ENCODE results near the gene EN1. TPM values are rescaled to one million over a fixed set of nuclear protein-coding genes. Genes with fewer than 3 reads are reported as not detected.

Gene EN1
- total and polyA plus RNA-seq, 8 donors = not detected

- H3K36me3 ChIP-seq = no peaks in the 10 kb centered on the region
- no peak for ATAC-seq
- TF ChIP-seq CTCF (IDR thresholded peaks at IDR 0.05) = no peak
- no peaks in the 10 kb centered on the region for H3K9me3 ChIP-seq
- intact Hi-C loops (cut with DNase I) = no loop called here
- H3K27ac ChIP-seq = no peak overlapping the region
- H3K27me3 ChIP-seq = peaks cover 8 to 99% of the 10 kb centered on the region in 2 donors
- H3K4me1 ChIP-seq = no peaks in the 10 kb centered on the region
- DNase-seq = no peak
- no peak overlapping the region for H3K4me3 ChIP-seq
Observed at GRCh38 chr2:118817469-118817868, 30.0 kb downstream of the EN1 start.

- no peaks in the 10 kb centered on the region for H3K9me3 ChIP-seq
- DNase-seq = no peak
- ATAC-seq = no peak
- no peaks in the 10 kb centered on the region for H3K36me3 ChIP-seq
- H3K4me3 ChIP-seq = no peak overlapping the region
- no peak overlapping the region for H3K27ac ChIP-seq
- H3K4me1 ChIP-seq = no peaks in the 10 kb centered on the region
- peaks cover 8 to 99% of the 10 kb centered on the region in 2 donors for H3K27me3 ChIP-seq
- intact Hi-C loops (cut with DNase I) = no loop called here
- no peak for TF ChIP-seq CTCF (IDR thresholded peaks at IDR 0.05)
Observed at GRCh38 chr2:118816669-118817068, 30.8 kb downstream of the EN1 start.

GRCh38 chr2:118815731-118816130 lies 31.7 kb downstream of the EN1 start:
- DNase-seq (no peak), ATAC-seq (no peak)
- peaks cover 11 to 97% of the 10 kb centered on the region in 2 donors for H3K27me3 ChIP-seq
- no peak overlapping the region for H3K27ac ChIP-seq
- no peaks in the 10 kb centered on the region for H3K9me3 ChIP-seq
- no peak for TF ChIP-seq CTCF (IDR thresholded peaks at IDR 0.05)
- no peaks in the 10 kb centered on the region for H3K36me3 ChIP-seq
- H3K4me1 ChIP-seq = no peaks in the 10 kb centered on the region
- no peak overlapping the region for H3K4me3 ChIP-seq
- intact Hi-C loops (cut with DNase I) = no loop called here

GRCh38 chr2:118815314-118815713 lies 32.1 kb downstream of the EN1 start:
- no peaks in the 10 kb centered on the region for H3K9me3 ChIP-seq
- H3K4me1 ChIP-seq = no peaks in the 10 kb centered on the region
- peaks cover 12 to 97% of the 10 kb centered on the region in 2 donors for H3K27me3 ChIP-seq
- ATAC-seq (no peak), DNase-seq (no peak)
- TF ChIP-seq CTCF (IDR thresholded peaks at IDR 0.05) = no peak
- H3K27ac ChIP-seq = no peak overlapping the region
- intact Hi-C loops (cut with DNase I) = no loop called here
- no peak overlapping the region for H3K4me3 ChIP-seq
- H3K36me3 ChIP-seq = no peaks in the 10 kb centered on the region

GRCh38 chr2:118814368-118814767 lies 33.1 kb downstream of the EN1 start:
- Histone ChIP-seq H3K4me3 (no peak overlapping the region), H3K27ac (no peak overlapping the region), H3K36me3 (no peaks in the 10 kb centered on the region), H3K9me3 (no peaks in the 10 kb centered on the region), H3K27me3 (peaks cover 12 to 97% of the 10 kb centered on the region in 2 donors), H3K4me1 (no peaks in the 10 kb centered on the region)
- intact Hi-C loops (cut with DNase I) = no loop called here
- no peak for TF ChIP-seq CTCF (IDR thresholded peaks at IDR 0.05)
- no peak for ATAC-seq
- DNase-seq = no peak

Measured in left lung (tissue), 10 donors.